HCT116 (cell line): ENCODE measurements around the gene SLTM. TPM values are rescaled to one million over a fixed set of nuclear protein-coding genes. Genes with fewer than 3 reads are reported as not detected.

Source experiments
- ATAC-seq: fragments of 200-7000 bp; cut with Tn5 transposase; 2 replicates; pipeline ENCODE4 v1.9.1; 2020; ENCODE audit warnings: mild to moderate bottlenecking, moderate library complexity
- BruUV-seq: library from RNA; stranded (reverse); fragments of 400-500 nt; replicated peaks from 2 replicates; lab custom pipeline; 2021; lab: Mats Ljungman, UMichigan
- CTCF ChIA-PET: fragments of 300-600 bp; sonication (Branson Sonifier 250); formaldehyde crosslinking; loops from one replicate; lab custom pipeline; 2021; ENCODE audit warnings: antibody characterized with exemption; lab: Charles Lee
- POLR2A ChIA-PET: fragments of 300-600, 350-600 bp; sonication (Branson Sonifier 250); formaldehyde crosslinking; loops from one replicate; lab custom pipeline; 2021; ENCODE audit warnings: antibody characterized with exemption; lab: Charles Lee
- RAD21 ChIA-PET, 2 experiments: fragments of 300-600 bp; sonication (Branson Sonifier 250); formaldehyde crosslinking; loops; one replicate each; lab custom pipeline; 2023; ENCODE audit warnings: low total read pairs in 2 of 2; ENCODE audit not compliant: uncharacterized antibody in 2 of 2, unreplicated experiment in 2 of 2, low non-redundant PET in 1 of 2; lab: Charles Lee
- DNase-seq: peaks from one replicate; pipeline ENCODE4 v3.0.0-alpha.2; 2010; ENCODE audit warnings: low read depth, low spot score
- H2AFZ ChIP-seq: fragments of 200-600 bp; shearing (Covaris generic), sonication (generic); 2 replicates; pipeline ENCODE4 v1.6.1; 2017; ENCODE audit warnings: low read depth, mixed run types, mixed read lengths, antibody characterized with exemption, low read length; ENCODE audit not compliant: poor library complexity, severe bottlenecking
- H3K27ac ChIP-seq: 2 replicates; pipeline ENCODE4 v1.5.1; 2012; ENCODE audit warnings: low read depth, low read length
- H3K27me3 ChIP-seq: fragments of 200-600 bp; sonication (generic); 2 replicates; pipeline ENCODE4 v1.6.1; 2016; ENCODE audit warnings: mixed run types, low read length, mixed read lengths; ENCODE audit not compliant: insufficient read depth
- H3K36me3 ChIP-seq, 2 experiments: fragments of 200-500 bp in 1 of 2; fragments of 200-600 bp in 1 of 2; sonication (Bioruptor generic) in 1 of 2; sonication (generic) in 1 of 2; 2 replicates each; pipeline versions ENCODE4 v1.5.1 to v1.6.1; 2014 to 2016; ENCODE audit warnings: low read length in 2 of 2, inconsistent platforms in 1 of 2, mixed read lengths in 1 of 2, mixed run types in 1 of 2; ENCODE audit not compliant: insufficient read depth in 2 of 2, control insufficient read depth in 1 of 2
- H3K4me1 ChIP-seq, 2 experiments: fragments of 200-600 bp in 1 of 2; sonication (generic) in 1 of 2; 2 replicates each; pipeline versions ENCODE4 v1.5.1 to v1.6.1; 2012 to 2017; ENCODE audit warnings: low read length in 2 of 2, inconsistent platforms in 1 of 2, mild to moderate bottlenecking in 1 of 2, mixed read lengths in 1 of 2, mixed run types in 1 of 2, moderate library complexity in 1 of 2; ENCODE audit not compliant: insufficient read depth in 2 of 2, control insufficient read depth in 1 of 2
- H3K4me2 ChIP-seq: fragments of 200-600 bp; sonication (generic); 2 replicates; pipeline ENCODE4 v1.6.1; 2017; ENCODE audit warnings: mixed run types, low read length, mixed read lengths
- H3K4me3 ChIP-seq, 2 experiments: fragments of 200-600 bp in 1 of 2; sonication (generic) in 1 of 2; replicated peaks in 1 of 2; 2 replicates each; pipeline ENCODE4 v1.5.1; 2011 to 2016; ENCODE audit warnings: low read length in 2 of 2, control low read depth in 1 of 2, low read depth in 1 of 2, mild to moderate bottlenecking in 1 of 2, mixed read lengths in 1 of 2, mixed run types in 1 of 2
- H3K79me2 ChIP-seq: fragments of 200-600 bp; sonication (generic); 2 replicates; pipeline ENCODE4 v1.6.1; 2017; ENCODE audit warnings: mild to moderate bottlenecking, mixed run types, low read length, moderate library complexity, mixed read lengths; ENCODE audit not compliant: insufficient read depth
- H3K9ac ChIP-seq: fragments of 200-600 bp; sonication (generic); 2 replicates; pipeline ENCODE4 v1.6.1; 2016; ENCODE audit warnings: low read length, mixed read lengths
- H3K9me2 ChIP-seq: fragments of 200-600 bp; sonication (generic), shearing (Covaris generic); 2 replicates; pipeline ENCODE4 v1.6.1; 2017; ENCODE audit warnings: mixed run types, mild to moderate bottlenecking, moderate library complexity; ENCODE audit not compliant: insufficient read depth
- H3K9me3 ChIP-seq, 2 experiments: fragments of 200-500 bp in 1 of 2; fragments of 200-600 bp in 1 of 2; sonication (Bioruptor generic) in 1 of 2; sonication (generic) in 1 of 2; 2 replicates each; pipeline ENCODE4 v1.6.1; 2014 to 2017; ENCODE audit warnings: low read length in 2 of 2, mixed read lengths in 2 of 2, inconsistent platforms in 1 of 2, low read depth in 1 of 2, mild to moderate bottlenecking in 1 of 2, mixed run types in 1 of 2, moderate library complexity in 1 of 2; ENCODE audit not compliant: control insufficient read depth in 1 of 2, insufficient read depth in 1 of 2
- H4K20me1 ChIP-seq: fragments of 200-600 bp; sonication (generic), shearing (Covaris generic); 2 replicates; pipeline ENCODE4 v1.6.1; 2017; ENCODE audit warnings: mixed run types, mild to moderate bottlenecking, moderate library complexity; ENCODE audit not compliant: insufficient read depth
- CBX3 ChIP-seq: IDR thresholded peaks from 2 replicates; pipeline ENCODE4 v1.6.1; 2012; ENCODE audit warnings: low read depth
- CEBPB ChIP-seq: IDR thresholded peaks from 2 replicates; pipeline ENCODE4 v1.6.1; 2012; ENCODE audit warnings: low read depth
- EGR1 ChIP-seq: IDR thresholded peaks from 2 replicates; pipeline ENCODE4 v1.6.1; 2012; ENCODE audit warnings: low read depth
- ELF1 ChIP-seq: IDR thresholded peaks from 2 replicates; pipeline ENCODE4 v1.6.1; 2012; ENCODE audit warnings: low read depth, borderline replicate concordance
- EZH2 ChIP-seq: fragments of 200-600 bp; sonication (generic); IDR thresholded peaks from 2 replicates; pipeline ENCODE4 v1.6.1; 2017; ENCODE audit warnings: antibody characterized with exemption, mixed run types
- EZH2phosphoT487 ChIP-seq: fragments of 200-600 bp; IDR thresholded peaks from 2 replicates; pipeline ENCODE4 v1.6.1; 2018; ENCODE audit warnings: antibody characterized with exemption, borderline replicate concordance
- JUND ChIP-seq: IDR thresholded peaks from 2 replicates; pipeline ENCODE4 v1.6.1; 2012
- SP1 ChIP-seq: IDR thresholded peaks from 2 replicates; pipeline ENCODE4 v1.6.1; 2012; ENCODE audit warnings: low read depth
- SRF ChIP-seq: IDR thresholded peaks from 2 replicates; pipeline ENCODE4 v1.6.1; 2012; ENCODE audit warnings: low read depth
- YY1 ChIP-seq: IDR thresholded peaks from 2 replicates; pipeline ENCODE4 v1.6.1; 2011; ENCODE audit warnings: low read length, low read depth, moderate library complexity, mild to moderate bottlenecking; ENCODE audit not compliant: insufficient replicate concordance; ENCODE audit errors: extremely low read depth
- ZFX ChIP-seq: fragments of 450-650 bp; IDR thresholded peaks from 2 replicates; pipeline ENCODE4 v1.6.1; 2017
- intact Hi-C: fragments of 100-400 bp; cut with micrococcal nuclease; formaldehyde crosslinking; loops from 2 replicates; pipeline ENCODE4 v1.10.0; 2022
- total RNA-seq: library from RNA; stranded (reverse); gene quantifications from one replicate; pipeline ENCODE4 v1.2.1, GENCODE V29; 2021; ENCODE audit not compliant: unreplicated experiment
- TF ChIP-seq, protein P1 (sequence below): IDR thresholded peaks from 2 replicates; pipeline ENCODE4 v1.6.1; 2011; ENCODE audit warnings: mild to moderate bottlenecking, low read length, moderate library complexity; ENCODE audit not compliant: insufficient replicate concordance; ENCODE audit errors: extremely low read depth
- TF ChIP-seq, protein P2 (sequence below): IDR thresholded peaks from 2 replicates; pipeline ENCODE4 v1.6.1; 2012

The SLTM gene
- total RNA-seq, 1 experiment from 2014 or later: 88.7 TPM

DNA sequence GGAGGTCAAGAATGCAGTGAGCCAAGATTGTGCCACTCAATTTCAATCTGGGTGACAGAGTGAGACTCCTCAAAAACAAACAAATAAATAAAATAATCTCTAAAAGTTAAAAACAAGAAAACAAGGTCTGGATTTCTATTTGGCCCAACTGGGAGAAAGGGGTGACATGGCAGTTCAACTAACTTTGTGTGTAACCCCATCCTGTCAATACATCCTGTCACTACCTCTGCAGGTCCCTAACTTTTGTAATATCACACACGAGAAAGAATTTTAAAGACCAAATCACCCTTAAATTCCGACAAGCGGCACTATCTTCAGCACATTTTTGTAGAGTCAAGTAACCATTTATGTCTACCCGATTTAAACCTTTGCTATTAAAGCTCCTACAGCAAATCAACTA, 10.2 kb downstream of the SLTM start:
- H3K4me3 ChIP-seq: no peak overlapping the region
- ChIA-PET POLR2A (no interaction called here), RAD21 (no interaction called here), CTCF (no interaction called here)
- H3K4me2 ChIP-seq: no peak overlapping the region
- H3K4me1 ChIP-seq: no peaks in the 10 kb centered on the region
- intact Hi-C loops: no loop called here
- no peaks in the 10 kb centered on the region for H3K27me3 ChIP-seq
- TF ChIP-seq YY1 (no peak), CBX3 (no peak), ELF1 (no peak), EZH2phosphoT487 (no peak), SRF (no peak), ZFX (no peak), SP1 (no peak), CEBPB (no peak), EZH2 (no peak), JUND (no peak), EGR1 (no peak)
- TF ChIP-seq, protein P1, sequence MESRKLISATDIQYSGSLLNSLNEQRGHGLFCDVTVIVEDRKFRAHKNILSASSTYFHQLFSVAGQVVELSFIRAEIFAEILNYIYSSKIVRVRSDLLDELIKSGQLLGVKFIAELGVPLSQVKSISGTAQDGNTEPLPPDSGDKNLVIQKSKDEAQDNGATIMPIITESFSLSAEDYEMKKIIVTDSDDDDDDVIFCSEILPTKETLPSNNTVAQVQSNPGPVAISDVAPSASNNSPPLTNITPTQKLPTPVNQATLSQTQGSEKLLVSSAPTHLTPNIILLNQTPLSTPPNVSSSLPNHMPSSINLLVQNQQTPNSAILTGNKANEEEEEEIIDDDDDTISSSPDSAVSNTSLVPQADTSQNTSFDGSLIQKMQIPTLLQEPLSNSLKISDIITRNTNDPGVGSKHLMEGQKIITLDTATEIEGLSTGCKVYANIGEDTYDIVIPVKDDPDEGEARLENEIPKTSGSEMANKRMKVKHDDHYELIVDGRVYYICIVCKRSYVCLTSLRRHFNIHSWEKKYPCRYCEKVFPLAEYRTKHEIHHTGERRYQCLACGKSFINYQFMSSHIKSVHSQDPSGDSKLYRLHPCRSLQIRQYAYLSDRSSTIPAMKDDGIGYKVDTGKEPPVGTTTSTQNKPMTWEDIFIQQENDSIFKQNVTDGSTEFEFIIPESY: no peak
- TF ChIP-seq, protein P2, sequence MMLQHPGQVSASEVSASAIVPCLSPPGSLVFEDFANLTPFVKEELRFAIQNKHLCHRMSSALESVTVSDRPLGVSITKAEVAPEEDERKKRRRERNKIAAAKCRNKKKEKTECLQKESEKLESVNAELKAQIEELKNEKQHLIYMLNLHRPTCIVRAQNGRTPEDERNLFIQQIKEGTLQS: no peak
- no TSS peak for BruUV-seq
- H3K9me3 ChIP-seq: no peaks in the 10 kb centered on the region
- DNase-seq: no peak
- no peaks in the 10 kb centered on the region for H3K9me2 ChIP-seq
- H3K9ac ChIP-seq: no peak overlapping the region
- no peak for ATAC-seq
- peaks cover 95% of the 10 kb centered on the region for H3K79me2 ChIP-seq
- no peak overlapping the region for H2AFZ ChIP-seq
- H3K36me3 ChIP-seq: peaks cover 16 to 32% of the 10 kb centered on the region in 2 experiments
- peaks cover 9% of the 10 kb centered on the region for H4K20me1 ChIP-seq
- no peak overlapping the region for H3K27ac ChIP-seq
